ENCODE measurements around the gene SCN8A. TPM values are rescaled to one million over a fixed set of nuclear protein-coding genes. Genes with fewer than 3 reads are reported as not detected.

SCN8A gene
- polyA plus RNA-seq, 1 experiment: 9.6 TPM

GRCh38 chr12:51833448-51834227, 242.6 kb downstream of the SCN8A start:
- DNase-seq (ENCODE audit: low read depth, low spot score): no peak
- Histone ChIP-seq H3K27ac (ENCODE audit: low read depth, low read length) (no peak overlapping the region), H3K4me3 (ENCODE audit: low read depth, low read length) (no peak overlapping the region), H3K27me3 (ENCODE audit: control insufficient read depth, insufficient read depth, low read length) (peaks cover 49% of the 10 kb centered on the region), H3K9me3 (ENCODE audit: control insufficient read depth, insufficient read depth, low read length) (no peaks in the 10 kb centered on the region; the same call in 1 of the 2 replicates)
- ChIA-PET CTCF (interaction anchor here (0.9 kb wide), 1 partner anchor 10 kb away, joined by 3 read pairs; no protein-coding TSS in a partner anchor), POLR2A (interaction anchor here (0.7 kb wide), 1 partner anchor 161 kb away, joined by 3 read pairs; no protein-coding TSS in a partner anchor)
- no peak for TF ChIP-seq CTCF (IDR thresholded peaks at IDR 0.05; ENCODE audit: low read depth, low read length)

- CTCF ChIA-PET: no interaction called here
Measured at GRCh38 chr12:51834411-51834810, 243.4 kb downstream of the SCN8A start.

GRCh38 chr12:51836041-51836826, 245.2 kb downstream of the SCN8A start:
- POLR2A ChIA-PET: no interaction called here
- H3K4me3 ChIP-seq (ENCODE audit: low read depth, low read length): no peak overlapping the region
- no peaks in the 10 kb centered on the region; the same call in 1 of the 2 replicates for H3K9me3 ChIP-seq (ENCODE audit: control insufficient read depth, insufficient read depth, low read length)
- no peak overlapping the region for H3K27ac ChIP-seq (ENCODE audit: low read depth, low read length)
- CTCF ChIA-PET: interaction anchor here (0.8 to 1.2 kb wide), 2 partner anchors 12 kb away, joined by 3 read pairs; no protein-coding TSS in a partner anchor
- no peak for TF ChIP-seq CTCF (IDR thresholded peaks at IDR 0.05; ENCODE audit: low read depth, low read length)
- peaks cover 67% of the 10 kb centered on the region for H3K27me3 ChIP-seq (ENCODE audit: control insufficient read depth, insufficient read depth, low read length)
- DNase-seq (ENCODE audit: low read depth, low spot score): no peak

More at GRCh38 chr12:51834411-51834810, 243.4 kb downstream of the SCN8A start:
- DNase-seq (ENCODE audit: low read depth, low spot score): no peak
- TF ChIP-seq CTCF (IDR thresholded peaks at IDR 0.05; ENCODE audit: low read depth, low read length): no peak
- Histone ChIP-seq H3K9me3 (ENCODE audit: control insufficient read depth, insufficient read depth, low read length) (no peaks in the 10 kb centered on the region; the same call in 1 of the 2 replicates), H3K27me3 (ENCODE audit: control insufficient read depth, insufficient read depth, low read length) (peaks cover 54% of the 10 kb centered on the region), H3K4me3 (ENCODE audit: low read depth, low read length) (no peak overlapping the region), H3K27ac (ENCODE audit: low read depth, low read length) (no peak overlapping the region)
- POLR2A ChIA-PET: no interaction called here

GRCh38 chr12:51836827-51837173, 245.8 kb downstream of the SCN8A start:
- Histone ChIP-seq H3K27ac (ENCODE audit: low read depth, low read length) (no peak overlapping the region), H3K9me3 (ENCODE audit: control insufficient read depth, insufficient read depth, low read length) (no peaks in the 10 kb centered on the region; the same call in 1 of the 2 replicates), H3K4me3 (ENCODE audit: low read depth, low read length) (no peak overlapping the region), H3K27me3 (ENCODE audit: control insufficient read depth, insufficient read depth, low read length) (peaks cover 72% of the 10 kb centered on the region)
- ChIA-PET CTCF (interaction anchor here (0.8 kb wide), 1 partner anchor 13 kb away, joined by 3 read pairs; no protein-coding TSS in a partner anchor), POLR2A (no interaction called here)
- no peak for TF ChIP-seq CTCF (IDR thresholded peaks at IDR 0.05; ENCODE audit: low read depth, low read length)
- DNase-seq (ENCODE audit: low read depth, low spot score): no peak
